Right lung (tissue), 5 donors: ENCODE results near the gene LBX2. TPM values are rescaled to one million over a fixed set of nuclear protein-coding genes. Genes with fewer than 3 reads are reported as not detected.

Experiments
- DNase-seq, 2 donors: peaks; one replicate each; pipeline ENCODE4 v3.0.0-alpha.2; 2013
- polyA plus RNA-seq, 5 donors: library from polyadenylated mRNA; unstranded; fragments of 120-200 nt; gene quantifications; one replicate each; pipeline versions ENCODE4 v1.2.1 to v1.2.3, GENCODE V29; 2013; ENCODE audit warnings: inconsistent platforms in 1 of 5, low replicate concordance in 1 of 5; ENCODE audit not compliant: insufficient read length in 5 of 5, insufficient read depth in 1 of 5

Gene LBX2
- polyA plus RNA-seq, 5 donors, result 0.22 to 0.94 (median 0.49) TPM

DNA sequence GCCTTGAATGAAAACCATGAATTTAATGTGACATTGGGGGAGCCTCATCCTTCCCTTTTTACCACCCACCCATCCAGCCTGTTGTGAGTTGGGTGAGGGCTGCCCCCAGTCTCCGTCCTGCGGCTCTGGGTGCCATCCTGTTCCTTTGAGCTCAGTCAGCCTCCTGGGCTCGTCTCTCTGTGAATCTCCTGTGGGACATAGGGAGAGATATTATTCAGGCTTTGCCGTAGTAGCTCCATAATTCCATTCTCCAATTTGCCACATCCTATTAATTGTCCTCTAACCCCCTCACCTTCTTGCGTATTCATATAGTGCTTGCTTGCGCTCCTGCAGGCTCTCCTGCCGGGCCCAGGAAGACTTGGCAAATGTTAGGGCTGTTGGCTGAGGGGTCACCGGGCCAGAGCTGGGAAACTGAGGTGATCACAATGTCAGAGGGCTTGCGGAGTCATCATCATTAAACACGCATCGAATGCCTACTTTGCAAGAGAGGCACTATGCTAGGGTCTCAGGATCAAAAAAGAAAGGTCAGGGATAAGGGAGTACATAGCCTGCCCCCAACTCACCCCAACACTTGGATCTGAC lies 27.3 kb upstream of the LBX2 start:
- DNase-seq, result no peak

DNA sequence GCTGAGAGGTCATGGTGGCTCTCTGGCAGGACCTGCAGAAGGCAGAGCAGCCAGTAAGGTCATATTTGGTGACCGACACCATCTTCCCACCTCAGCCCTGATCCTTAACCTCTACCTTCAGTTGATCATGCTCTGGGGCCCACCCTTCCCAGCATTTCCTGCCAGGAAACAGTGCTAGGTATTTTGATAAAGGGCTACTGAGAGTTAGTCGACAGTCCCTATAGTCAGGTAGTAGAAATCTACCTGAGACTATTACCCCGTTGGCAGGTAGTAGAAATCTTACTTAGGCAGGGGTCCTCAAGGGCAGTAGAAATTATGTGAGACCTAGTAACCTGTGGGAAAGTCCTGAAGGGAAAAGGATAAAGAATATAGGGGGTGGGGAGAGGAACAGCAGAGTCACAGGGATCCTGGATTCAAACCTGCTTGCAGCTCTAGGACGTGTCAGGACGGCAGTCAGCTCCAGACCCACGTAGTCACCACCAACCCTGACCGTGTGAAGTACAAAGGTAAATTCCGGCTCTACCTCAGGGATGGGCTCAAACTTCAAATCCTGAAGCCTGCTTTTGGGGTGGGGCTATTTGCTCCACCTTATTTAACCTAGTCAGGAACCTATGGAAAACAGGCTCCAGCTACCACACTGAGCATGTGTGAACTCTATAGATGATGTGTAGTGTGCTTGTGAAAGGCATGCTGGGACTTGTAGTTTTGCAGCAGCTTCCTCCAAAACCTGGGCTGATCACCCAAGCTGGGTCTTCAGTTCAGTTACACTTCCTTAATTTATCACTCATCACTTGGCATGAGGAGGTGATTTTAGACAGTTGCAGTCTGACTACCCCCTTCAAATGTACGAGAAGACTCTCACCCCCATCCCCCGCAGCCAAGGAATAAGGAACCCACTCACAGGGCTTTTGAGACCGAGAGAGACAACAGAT lies 26.6 kb upstream of the LBX2 start, which contains the start of gene DQX1:
TSS of gene DQX1 (minus strand) at position 515 of the 932 bp plus-strand sequence. CDS start at position 13, 502 bp downstream.
- no peak for DNase-seq

DNA sequence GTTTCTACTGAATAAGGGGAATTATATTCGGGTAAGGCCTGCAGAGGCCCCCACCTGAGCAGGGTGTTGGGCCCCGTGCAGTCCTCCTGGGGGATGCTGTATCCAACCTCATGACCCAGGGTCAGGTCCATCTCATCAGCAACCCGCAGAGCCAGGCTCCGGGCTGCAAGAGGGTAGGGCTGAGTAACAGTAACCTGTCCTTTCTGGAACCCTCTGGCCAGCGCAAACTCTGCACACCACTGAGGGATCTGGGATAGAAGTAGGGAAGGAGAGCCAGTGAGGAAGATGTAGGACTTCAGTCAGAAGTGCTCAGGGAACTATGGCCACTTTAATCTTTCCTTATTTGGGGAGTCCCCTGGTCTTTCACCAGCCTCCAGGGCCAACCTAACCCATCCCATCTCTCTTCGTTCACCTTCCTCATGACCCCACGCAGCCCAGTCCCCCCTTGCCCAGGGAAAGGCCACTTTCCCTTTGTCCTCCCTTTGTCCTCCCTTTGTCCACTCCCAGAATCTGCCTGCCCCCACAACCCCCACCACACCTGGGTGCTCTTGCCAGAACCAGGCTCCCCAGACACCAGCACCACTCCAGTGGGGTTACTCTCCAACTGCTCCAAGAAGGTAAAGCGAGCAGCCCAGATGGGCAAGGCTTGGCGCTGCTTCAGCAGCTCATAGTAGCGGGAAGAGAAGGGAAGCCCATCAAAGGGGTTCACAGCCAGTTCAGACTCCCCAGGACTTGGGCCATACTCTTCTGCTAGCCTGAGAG lies 25.7 kb upstream of the LBX2 start:
- DNase-seq, result no peak

DNA sequence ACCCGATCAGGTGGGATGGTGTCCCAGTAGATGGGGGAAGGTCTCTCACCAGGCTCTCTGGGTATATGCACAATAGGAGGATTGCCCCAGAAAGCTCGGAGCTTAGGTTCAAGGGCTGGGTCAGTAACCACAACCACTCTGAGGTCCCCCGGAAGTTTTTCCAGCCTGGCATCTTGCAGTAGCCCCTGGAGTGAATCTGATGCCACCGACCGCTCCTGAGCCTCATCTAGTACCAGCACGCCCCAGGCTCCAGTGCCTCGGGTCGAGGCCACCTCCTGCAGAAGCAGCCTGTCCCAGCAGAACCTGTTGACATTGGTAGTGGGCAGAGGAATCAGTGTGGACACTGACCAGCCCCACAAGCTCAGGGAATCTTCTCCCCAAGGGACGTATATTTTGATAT lies 24.6 kb upstream of the LBX2 start:
- DNase-seq, result no peak

DNA sequence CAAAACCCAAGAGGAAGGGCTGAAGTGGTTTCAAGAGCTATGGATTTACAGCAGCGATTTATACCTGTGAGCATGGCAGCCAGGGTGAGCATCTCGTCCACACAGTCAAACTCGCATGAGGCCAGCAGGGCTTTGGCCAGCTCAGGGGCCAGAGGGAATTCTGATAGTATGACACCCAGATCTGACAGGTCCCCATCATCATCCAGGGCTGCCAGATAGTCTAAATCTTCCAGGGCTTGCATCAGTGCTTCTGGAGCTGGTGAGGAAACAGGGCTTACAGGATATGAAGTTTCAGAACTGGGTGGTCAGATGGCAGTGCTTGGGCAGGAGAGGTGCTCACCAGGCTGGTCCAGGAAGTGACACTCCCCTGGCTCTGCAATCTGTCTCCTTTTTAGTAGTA lies 23.1 kb upstream of the LBX2 start:
- DNase-seq, result no peak

DNA sequence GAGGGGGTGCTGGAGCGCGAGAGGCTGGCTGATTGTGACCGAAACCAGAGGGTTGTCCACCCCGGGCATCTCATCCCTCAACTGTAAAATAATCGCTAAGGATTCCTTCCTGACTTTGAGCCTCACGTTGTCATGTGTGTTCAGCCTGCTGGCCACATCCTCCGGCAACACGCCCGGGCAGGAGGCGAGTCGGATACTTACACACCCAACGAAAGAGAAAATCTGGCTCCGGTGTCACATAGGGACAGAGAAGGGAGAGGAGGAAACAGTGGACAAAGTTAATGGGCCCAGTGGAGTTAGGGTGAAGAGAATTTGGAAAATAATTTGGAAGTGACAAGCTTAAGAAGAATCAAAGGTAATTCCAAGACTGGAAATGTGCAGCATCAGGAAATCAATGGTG lies 17.2 kb upstream of the LBX2 start:
- DNase-seq, result no peak

DNA sequence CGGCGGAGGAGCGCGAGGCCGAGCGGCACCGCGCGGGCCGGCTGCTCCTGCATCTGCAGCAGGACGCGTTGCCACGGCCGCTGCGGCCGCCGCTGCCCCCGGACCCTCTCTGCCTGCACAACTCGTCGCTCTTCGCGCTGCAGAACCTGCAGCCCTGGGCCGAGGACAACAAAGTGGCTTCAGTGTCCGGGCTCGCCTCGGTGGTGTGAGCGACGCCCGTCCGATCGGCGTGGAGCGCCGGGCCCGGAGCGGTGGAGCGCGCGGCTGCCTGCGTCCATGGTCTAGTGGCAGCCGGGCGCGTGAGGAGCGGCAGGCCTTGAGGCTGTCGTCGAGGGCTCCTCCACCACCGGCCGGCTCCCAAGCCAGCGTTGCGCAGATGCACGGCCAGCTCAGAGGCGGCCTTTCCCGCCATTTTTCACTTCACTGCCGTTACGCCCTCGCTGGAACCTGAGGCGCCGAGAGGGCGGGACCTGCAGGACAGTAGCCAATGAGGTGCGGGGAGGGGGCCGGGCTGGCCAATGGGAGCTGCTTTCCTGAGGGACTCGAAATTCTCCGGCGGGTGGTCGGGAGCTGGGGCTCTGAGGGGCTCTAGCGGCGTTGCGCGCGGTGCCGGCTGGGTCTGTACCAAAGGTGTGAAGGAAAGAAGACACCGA lies 16.7 kb upstream of the LBX2 start:
- DNase-seq, result peak; percentile 40 to 53

DNA sequence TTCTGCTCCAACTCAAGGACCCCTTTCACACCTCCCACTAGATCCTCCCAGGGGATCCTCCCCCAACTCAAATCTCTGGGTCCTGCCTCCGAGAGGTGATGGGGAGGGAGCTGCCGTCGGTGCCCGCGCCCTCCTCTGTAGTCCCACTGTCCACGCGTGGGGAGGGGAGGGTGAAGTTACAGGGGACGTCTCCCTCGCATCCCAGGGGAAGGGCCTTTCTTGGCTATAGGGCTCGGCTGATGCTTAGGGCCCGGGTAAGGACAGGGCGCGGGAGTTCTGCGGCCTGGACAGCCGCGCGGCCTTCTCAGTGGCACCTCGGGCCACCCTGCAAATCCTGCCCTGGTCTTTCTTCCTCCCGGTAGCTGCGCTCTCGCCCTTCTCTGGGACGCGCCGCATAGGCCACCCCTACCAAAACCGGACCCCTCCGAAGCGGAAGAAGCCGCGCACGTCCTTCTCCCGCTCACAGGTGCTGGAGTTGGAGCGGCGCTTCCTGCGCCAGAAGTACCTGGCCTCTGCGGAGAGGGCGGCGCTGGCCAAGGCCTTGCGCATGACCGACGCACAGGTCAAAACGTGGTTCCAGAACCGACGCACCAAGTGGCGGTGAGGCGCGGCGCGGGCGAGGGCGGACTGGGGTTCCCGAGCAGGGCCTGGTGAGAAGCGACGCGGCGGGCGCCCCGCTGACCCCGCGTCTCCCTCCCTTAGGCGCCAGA lies 16.0 kb upstream of the LBX2 start:
- DNase-seq, result no peak

DNA sequence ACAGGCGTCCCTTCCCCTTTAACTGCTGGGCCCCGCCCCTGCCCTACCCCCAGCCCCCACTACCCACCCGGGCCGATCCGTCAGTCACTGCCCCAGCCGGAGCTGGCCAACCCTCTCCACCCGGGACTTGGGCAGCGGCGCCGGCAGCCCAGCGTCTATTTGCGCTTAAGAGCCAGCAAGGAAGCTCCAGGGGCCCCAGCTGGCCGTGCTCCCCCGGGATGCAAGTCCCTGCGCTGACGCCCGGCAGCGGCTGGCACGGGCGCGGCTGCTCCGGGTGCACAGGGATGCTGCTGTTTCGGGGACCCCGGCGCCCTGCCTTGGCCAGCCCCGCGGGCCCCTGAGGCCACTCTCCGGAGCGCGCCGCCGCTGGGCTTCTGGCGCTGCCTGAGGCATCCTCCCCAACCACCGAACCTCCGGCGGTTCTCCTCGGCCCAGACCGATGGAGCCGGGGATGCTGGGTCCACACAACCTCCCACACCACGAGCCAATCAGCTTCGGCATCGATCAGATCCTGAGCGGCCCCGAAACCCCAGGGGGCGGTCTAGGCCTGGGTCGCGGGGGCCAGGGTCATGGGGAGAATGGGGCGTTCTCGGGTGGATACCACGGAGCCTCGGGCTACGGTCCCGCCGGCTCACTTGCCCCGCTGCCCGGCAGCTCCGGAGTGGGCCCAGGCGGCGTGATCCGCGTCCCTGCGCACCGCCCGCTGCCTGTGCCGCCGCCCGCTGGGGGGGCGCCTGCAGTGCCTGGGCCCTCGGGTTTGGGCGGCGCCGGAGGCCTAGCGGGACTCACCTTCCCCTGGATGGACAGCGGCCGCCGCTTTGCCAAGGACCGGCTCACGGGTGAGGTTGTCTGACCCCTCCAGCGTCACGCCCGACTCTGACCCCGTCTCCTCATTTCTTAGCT lies 15.2 kb upstream of the LBX2 start, which contains the start of gene TLX2:
TSS of gene TLX2 (plus strand) at position 83 of the 903 bp plus-strand sequence. CDS start at position 440, 357 bp downstream.
- DNase-seq, result no peak

DNA sequence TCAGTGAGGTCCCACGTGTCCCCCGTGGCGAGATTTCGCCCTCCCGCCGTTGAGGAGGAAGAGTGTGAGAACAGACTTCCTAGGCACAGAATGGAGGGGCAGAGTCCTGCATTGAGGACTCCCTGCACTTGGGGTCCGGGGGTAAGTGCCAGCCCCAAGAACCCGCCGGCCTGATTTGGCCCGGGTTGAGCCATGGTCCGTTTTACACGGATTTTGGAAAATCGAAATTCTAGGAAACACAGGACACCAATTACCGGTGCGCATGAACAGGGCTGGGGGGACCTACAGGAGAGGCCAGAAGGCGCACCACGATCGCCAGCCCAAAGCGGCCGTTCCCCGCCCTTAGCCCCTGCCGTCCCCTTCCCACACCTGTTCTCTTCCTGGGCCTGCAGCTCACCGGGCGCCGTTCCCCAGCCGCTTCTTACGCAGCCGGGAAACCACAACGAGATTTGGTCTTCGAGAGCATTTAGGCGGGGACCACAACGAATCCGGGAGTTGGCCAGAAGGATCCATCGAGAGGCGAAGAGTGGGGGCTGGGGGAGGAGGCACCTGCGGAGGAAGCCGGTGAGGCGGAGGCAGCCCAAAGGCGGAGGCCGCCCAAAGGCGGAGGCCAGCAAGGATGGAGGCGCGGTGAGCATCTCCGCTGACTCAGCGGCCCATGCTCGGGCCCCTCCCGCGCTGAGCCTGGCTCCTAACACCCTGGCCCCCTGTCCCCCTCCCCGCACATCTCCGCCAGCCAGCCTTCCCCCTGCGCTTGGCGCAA lies 14.4 kb upstream of the LBX2 start:
- DNase-seq, result no peak

DNA sequence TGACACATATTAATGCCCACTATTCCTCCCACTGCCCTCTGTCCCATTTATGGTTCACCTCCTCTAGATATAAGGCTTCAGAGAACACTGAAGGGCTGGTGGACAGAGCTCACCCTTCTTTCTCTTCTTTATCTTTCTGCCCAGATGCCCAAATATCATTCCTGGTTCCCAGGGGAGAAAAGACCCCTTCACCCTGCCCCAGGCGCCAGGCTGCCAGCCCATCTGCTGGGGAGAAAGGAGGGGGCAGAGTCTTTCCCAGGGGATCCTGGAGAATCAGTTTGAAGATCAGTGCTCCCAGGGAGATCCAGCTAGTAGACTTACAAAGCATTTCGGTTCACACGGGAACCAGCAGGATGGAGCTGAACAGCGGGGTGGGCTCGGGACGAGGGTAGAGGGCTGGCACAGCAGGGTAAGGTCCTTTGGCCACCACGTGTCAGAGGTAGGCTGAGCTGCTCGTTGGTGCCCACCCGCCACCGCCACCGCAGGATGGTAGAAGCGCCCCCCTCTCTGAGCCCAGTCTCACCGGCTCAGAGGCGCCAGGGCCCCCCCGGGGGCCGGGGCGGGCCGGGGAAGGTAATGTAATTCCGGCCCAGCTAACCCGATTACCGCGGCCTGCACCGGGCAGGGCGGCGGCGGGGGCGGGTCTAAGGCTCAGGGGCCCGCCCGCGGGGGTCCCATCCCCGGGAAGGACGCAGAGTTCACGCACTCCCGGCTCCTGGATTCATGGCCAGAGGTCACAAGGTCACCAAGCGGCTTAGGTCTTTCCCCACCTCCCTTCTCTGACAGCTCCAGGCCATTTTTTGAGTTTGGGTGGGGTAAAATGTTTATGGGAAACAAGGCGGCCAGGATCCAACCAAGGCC lies 13.6 kb upstream of the LBX2 start:
- no peak for DNase-seq

DNA sequence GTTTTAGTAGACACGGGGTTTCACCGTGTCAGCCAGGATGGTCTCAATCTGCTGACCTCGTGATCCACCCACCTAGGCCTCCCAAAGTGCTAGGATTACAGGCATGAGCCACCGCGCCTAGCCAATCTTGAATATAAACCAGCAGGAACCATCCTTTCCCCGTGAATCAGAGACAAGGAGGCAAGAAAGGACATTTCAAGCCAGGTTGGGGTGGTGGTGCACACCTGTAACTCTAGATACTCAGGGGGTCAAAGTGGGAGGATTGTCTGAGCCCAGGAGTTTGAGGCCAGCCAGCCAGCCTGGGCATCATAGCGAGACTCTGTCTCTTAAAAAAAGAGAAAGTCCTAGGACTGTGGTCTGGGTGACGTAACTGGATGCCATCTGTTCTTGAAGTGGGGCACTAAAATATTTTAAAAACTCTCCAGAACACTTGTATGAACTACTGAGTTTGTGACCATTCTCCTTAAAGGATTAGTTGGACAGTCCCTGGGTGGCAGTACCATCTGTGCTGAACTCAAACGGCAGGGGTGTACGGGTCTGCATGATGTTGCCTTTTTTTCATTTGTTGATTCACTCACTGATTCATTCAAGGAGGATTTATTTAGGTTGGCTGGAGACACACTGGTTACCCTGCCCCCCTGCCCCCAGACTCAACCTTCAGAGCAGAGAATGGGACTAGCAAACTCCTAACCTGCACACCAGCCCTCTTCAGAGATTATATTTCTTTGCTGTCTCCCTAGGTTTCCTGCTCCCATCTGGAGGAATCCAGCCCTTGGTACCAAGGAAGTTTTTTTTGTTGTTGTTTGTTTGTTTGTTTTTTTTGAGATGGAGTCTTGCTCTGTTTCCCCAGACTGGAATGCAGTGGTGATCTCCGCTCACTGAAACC lies 11.9 kb upstream of the LBX2 start:
- no peak for DNase-seq

DNA sequence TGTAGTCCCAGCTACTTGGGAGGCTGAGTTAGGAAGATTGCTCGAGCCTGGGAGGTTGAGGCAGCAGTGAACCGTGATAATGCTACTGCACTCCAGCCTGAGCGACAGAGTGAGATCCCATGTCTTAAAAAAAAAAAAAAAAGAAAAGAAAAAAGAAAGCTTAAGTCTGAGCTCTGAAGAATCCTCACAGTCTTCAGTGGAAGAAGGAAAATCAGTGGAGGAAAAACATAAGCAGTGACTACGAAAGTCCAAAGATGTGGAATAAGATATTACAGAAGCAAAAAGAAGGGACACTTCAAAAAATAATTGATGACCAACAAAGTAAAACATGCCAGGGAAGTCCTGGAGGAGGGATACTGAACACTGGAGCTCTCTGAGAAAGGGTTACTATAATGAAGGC lies 10.9 kb upstream of the LBX2 start:
- DNase-seq, result no peak

DNA sequence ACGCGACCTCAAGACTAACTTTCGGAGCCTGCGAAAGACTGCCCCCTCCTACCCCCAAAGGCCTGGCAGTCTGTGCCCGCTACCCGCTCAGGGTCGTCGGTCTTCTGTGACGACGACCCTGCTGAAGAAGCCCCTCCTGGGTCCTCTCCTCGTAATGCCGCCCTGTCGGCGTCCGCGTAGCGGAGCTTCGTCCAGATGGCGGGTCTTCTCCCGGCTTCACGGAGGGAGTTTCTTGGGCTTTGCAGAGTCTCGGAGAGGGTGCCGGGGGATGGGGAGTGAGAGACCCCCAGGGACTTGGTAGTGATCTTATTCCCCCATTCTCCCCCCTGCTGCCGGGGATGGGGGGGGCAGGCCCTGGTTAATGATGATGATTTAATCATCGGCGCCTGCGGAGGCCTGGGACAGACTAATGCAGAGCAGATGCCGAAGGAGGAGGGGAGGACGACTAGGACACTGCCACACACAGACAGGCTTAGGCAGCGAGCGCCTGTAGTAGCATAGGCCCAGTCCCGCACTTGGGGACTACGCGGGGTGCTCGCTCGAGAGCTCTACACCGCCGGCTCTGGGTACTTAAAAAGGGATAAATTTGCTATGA lies 8.6 kb upstream of the LBX2 start:
- no peak for DNase-seq

DNA sequence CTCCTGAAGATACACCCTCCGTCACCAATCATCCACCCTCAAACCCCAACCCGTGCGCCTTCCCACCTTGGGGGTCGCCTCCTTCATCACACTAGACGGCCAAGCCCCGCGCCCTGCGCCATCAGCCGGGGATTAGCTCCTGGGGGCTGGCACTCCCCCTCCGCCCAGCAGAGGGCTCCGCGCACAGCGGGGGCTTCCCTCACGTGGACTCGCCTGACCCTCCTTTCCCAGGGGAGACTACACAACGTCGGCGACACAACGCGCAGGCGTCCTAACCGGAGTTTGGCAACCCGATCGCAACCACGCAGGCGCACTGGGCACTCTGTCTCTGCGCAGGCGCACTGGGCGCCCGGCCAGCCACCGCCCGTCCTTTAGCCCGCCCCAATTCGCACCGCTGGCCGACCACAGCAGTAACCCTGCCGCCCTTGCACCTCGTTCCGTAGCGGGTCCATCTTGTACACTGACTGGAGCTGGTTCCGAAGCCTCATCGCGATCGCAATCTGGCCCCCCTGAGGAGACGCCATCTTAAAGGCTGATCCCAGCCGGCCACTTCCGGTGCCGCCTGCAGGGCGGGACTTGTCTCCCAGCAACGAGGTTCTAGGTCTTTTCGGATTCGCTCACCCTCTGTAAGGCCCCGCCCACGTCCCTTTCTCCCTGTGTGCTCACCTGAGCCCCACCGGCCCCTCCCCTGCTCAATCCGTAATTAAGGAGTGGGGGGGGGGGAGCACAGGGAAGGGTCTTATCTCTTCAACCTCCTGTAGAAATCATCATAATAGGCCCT lies 7.9 kb upstream of the LBX2 start, which contains the start of gene PCGF1:
TSS of gene PCGF1 (minus strand) at position 551 of the 781 bp plus-strand sequence. CDS start at position 524, 27 bp downstream.
- peak; percentile 98 to 99 for DNase-seq
